ENCODE data around the gene KIAA0513. TPM values are rescaled to one million over a fixed set of nuclear protein-coding genes. Genes with fewer than 3 reads are reported as not detected.

The KIAA0513 gene
- total and polyA plus RNA-seq, 11 donors, result 4.5 to 14.0 (median 9.1) TPM

GRCh38 chr16:85062323-85062722 lies 34.7 kb downstream of the KIAA0513 start:
- Histone ChIP-seq H3K4me3 (no peak overlapping the region), H3K27me3 (no peaks in the 10 kb centered on the region), H3K27ac (peak overlapping the region in 1 of 12 donors; percentile 80), H3K36me3 (peaks cover 0 to 10% (median under 1%) of the 10 kb centered on the region in 9 donors), H3K4me1 (peaks cover 0 to 30% (median 4%) of the 10 kb centered on the region in 12 donors), H3K9me3 (no peaks in the 10 kb centered on the region)
- DNase-seq (no peak), ATAC-seq (no peak)
- TF ChIP-seq POLR2A (IDR thresholded peaks at IDR 0.05) (no peak), CTCF (IDR thresholded peaks at IDR 0.05) (no peak)
- intact Hi-C loops (cut with DNase I), result no loop called here
- 84 to 93% (median 91%) methylated on average over 9 of the region's 9 CpGs for WGBS, 4 donors

GRCh38 chr16:85062845-85063244 lies 35.2 kb downstream of the KIAA0513 start:
- intact Hi-C loops (cut with DNase I), result no loop called here
- Histone ChIP-seq H3K4me3 (no peak overlapping the region), H3K9me3 (no peaks in the 10 kb centered on the region), H3K27me3 (no peaks in the 10 kb centered on the region), H3K36me3 (peaks cover 0 to 15% (median 5%) of the 10 kb centered on the region in 9 donors), H3K27ac (peak overlapping the region in 1 of 12 donors; percentile 80), H3K4me1 (peaks cover 0 to 25% (median 0%) of the 10 kb centered on the region in 12 donors)
- DNase-seq (no peak), ATAC-seq (peak in 2 of 4 donors; percentile 19 to 35)
- 77 to 93% (median 87%) methylated on average over 11 of the region's 11 CpGs for WGBS, 4 donors
- TF ChIP-seq CTCF (IDR thresholded peaks at IDR 0.05), result no peak
- TF ChIP-seq POLR2A (IDR thresholded peaks at IDR 0.05), result no peak

DNA sequence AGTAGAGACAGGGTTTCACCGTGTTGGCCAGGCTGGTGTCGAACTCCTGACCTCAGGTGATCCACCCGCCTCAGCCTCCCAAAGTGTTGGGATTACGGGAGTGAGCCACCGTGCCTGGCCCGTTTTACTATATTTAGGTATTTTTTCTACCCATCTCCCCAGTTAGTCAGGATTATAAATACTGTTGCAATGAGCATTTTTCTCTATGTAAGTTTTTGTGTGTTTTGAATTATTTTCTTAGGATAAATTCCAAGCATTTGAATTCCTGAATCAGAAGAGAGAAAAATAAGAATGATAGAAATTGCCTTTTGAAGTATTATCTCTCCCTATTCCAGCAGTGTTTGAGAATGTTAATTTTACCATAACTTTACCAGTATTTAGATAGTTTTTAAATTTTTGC lies 36.6 kb downstream of the KIAA0513 start:
- Histone ChIP-seq H3K4me3 (no peak overlapping the region), H3K27me3 (no peaks in the 10 kb centered on the region), H3K4me1 (peaks cover 0 to 25% (median 0%) of the 10 kb centered on the region in 12 donors), H3K27ac (peak overlapping the region in 1 of 12 donors; percentile 80), H3K36me3 (peaks cover 0 to 27% (median 13%) of the 10 kb centered on the region in 9 donors), H3K9me3 (no peaks in the 10 kb centered on the region)
- WGBS, 4 donors, result 92 to 95% (median 93%) methylated on average over 6 of the region's 6 CpGs
- DNase-seq (no peak), ATAC-seq (no peak)
- no peak for TF ChIP-seq CTCF (IDR thresholded peaks at IDR 0.05)
- no peak for TF ChIP-seq POLR2A (IDR thresholded peaks at IDR 0.05)
- intact Hi-C loops (cut with DNase I), result no loop called here

DNA sequence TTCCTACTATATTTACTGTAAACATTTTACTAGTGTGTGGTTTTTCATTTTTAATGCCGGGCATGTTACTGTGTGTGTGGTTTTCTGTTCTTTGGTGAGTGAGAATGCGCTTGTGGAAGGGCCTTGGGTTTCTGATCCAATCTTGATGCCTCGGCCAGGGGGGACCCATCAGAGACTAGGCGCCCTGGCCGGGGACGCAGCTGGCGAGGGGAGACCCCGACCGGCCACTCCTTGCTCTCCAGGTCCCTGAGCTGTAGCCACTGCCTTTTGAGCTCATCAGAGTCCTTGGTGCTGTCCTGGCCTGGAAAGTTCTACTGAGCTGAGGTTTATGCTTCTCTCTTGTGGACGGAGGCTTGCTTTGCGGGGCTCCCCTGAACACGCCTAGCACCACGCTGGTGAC lies 37.5 kb downstream of the KIAA0513 start:
- DNase-seq, result no peak
- no peak for TF ChIP-seq POLR2A (IDR thresholded peaks at IDR 0.05)
- no peak for TF ChIP-seq CTCF (IDR thresholded peaks at IDR 0.05)
- H3K4me1 ChIP-seq, result peaks cover 0 to 25% (median 0%) of the 10 kb centered on the region in 12 donors
- H3K9me3 ChIP-seq, result no peaks in the 10 kb centered on the region
- H3K27me3 ChIP-seq, result no peaks in the 10 kb centered on the region
- no peak overlapping the region for H3K27ac ChIP-seq
- intact Hi-C loops (cut with DNase I), result no loop called here
- 93 to 97% (median 95%) methylated on average over 13 of the region's 13 CpGs for WGBS, 4 donors
- no peak for ATAC-seq
- H3K36me3 ChIP-seq, result peaks cover 0 to 33% (median 14%) of the 10 kb centered on the region in 9 donors
- H3K4me3 ChIP-seq, result no peak overlapping the region

All from heart left ventricle (tissue), 16 donors.